A549 (cell line): ENCODE results near the gene FOXP1.

Source experiments
- BCL3 ChIP-seq: fragments of >200 bp; sonication (Bioruptor Twin); formaldehyde crosslinking; IDR thresholded peaks from 3 replicates; pipeline ENCODE4 v1.6.1; 2016
- CHD2 ChIP-seq: fragments of 150-350 bp; IDR thresholded peaks from 2 replicates; pipeline ENCODE4 v1.6.1; 2014; ENCODE audit warnings: low read length; ENCODE audit not compliant: partially characterized antibody
- CTCF ChIP-seq: fragments of >200 bp; sonication (Bioruptor Twin); formaldehyde crosslinking; IDR thresholded peaks from 3 replicates; pipeline ENCODE4 v1.5.1; 2016
- ELK1 ChIP-seq: fragments of 150-350 bp; IDR thresholded peaks from 2 replicates; pipeline ENCODE4 v1.6.1; 2014; ENCODE audit warnings: low read depth, mild to moderate bottlenecking, low read length
- ESRRA ChIP-seq: fragments of 150-350 bp; IDR thresholded peaks from 2 replicates; pipeline ENCODE4 v1.6.1; 2014; ENCODE audit warnings: mild to moderate bottlenecking, low read length, borderline replicate concordance
- HDAC2 ChIP-seq: fragments of 200-600 bp; sonication (generic); IDR thresholded peaks from 2 replicates; pipeline ENCODE4 v1.6.1; 2016
- HES2 ChIP-seq: fragments of >200 bp; sonication (Bioruptor Twin); formaldehyde crosslinking; IDR thresholded peaks from 2 replicates; pipeline ENCODE4 v1.6.1; 2016
- JUN ChIP-seq, 2 experiments: fragments of >200 bp; sonication (Bioruptor Twin); formaldehyde crosslinking; IDR thresholded peaks; 2 replicates in 1 of 2; 3 replicates in 1 of 2; pipeline ENCODE4 v1.6.1; 2016 to 2017
- POLR2A ChIP-seq: IDR thresholded peaks from 2 replicates; pipeline ENCODE4 v1.6.1; 2012; ENCODE audit warnings: mild to moderate bottlenecking, low read length
- RAD21 ChIP-seq, 2 experiments: fragments of >200 bp in 1 of 2; sonication (Bioruptor Twin) in 1 of 2; formaldehyde crosslinking in 1 of 2; IDR thresholded peaks in 1 of 2; conservative IDR thresholded peaks in 1 of 2; 2 replicates in 1 of 2; 3 replicates in 1 of 2; pipeline ENCODE4 v1.6.1; 2012 to 2018; ENCODE audit warnings: inconsistent platforms in 1 of 2
- RARB ChIP-seq: fragments of 250-450 bp; sonication (Bioruptor Pico); IDR thresholded peaks from 2 replicates; pipeline ENCODE4 v1.8.0; 2021; ENCODE audit warnings: mild to moderate bottlenecking, moderate library complexity
- RCOR1 ChIP-seq: fragments of 150-350 bp; IDR thresholded peaks from 2 replicates; pipeline ENCODE4 v1.6.1; 2014; ENCODE audit warnings: antibody characterized with exemption, low read length, low read depth
- ZSCAN20 ChIP-seq: fragments of 250-450 bp; sonication (Bioruptor Pico); IDR thresholded peaks from 2 replicates; pipeline ENCODE4 v1.8.0; 2022; ENCODE audit warnings: mild to moderate bottlenecking, moderate library complexity

- TF ChIP-seq JUN (IDR thresholded peaks at IDR 0.05) (no peak), HES2 (no peak), ESRRA (no peak), RAD21 (conservative IDR thresholded peaks at IDR 0.05 in 1 of 2, IDR thresholded peaks at IDR 0.05 in 1 of 2) (no peak), CTCF (no peak), POLR2A (no peak), BCL3 (no peak), HDAC2 (no peak), ZSCAN20 (no peak), CHD2 (no peak), RCOR1 (no peak), ELK1 (no peak), RARB (no peak)
Observed at GRCh38 chr3:71356265-71356664, 227.3 kb downstream of the FOXP1 start.
